GM12878 (cell line): ENCODE results near the gene ATP2C2. TPM values are rescaled to one million over a fixed set of nuclear protein-coding genes. Genes with fewer than 3 reads are reported as not detected.

Experiments
- ATAC-seq: fragments of 200-7000 bp; cut with Tn5 transposase; 3 replicates; pipeline ENCODE4 v1.9.1; 2020; ENCODE audit warnings: mild to moderate bottlenecking, moderate library complexity
- BruUV-seq: library from RNA; stranded (reverse); fragments of 400-500 nt; replicated peaks from 2 replicates; lab custom pipeline; 2021; lab: Mats Ljungman, UMichigan
- CTCF ChIA-PET: fragments of 300-600 bp; sonication (Branson Sonifier 250); formaldehyde crosslinking; extraction: SDS; loops from one replicate; lab custom pipeline; 2021; ENCODE audit warnings: inconsistent platforms; lab: Yijun Ruan, JAX
- POLR2A ChIA-PET: fragments of 350-600 bp; formaldehyde crosslinking; extraction: SDS; loops from one replicate; lab custom pipeline; 2021; ENCODE audit warnings: inconsistent platforms; lab: Charles Lee
- RAD21 ChIA-PET: fragments of 300-600 bp; sonication (Branson Sonifier 250); formaldehyde crosslinking; loops from one replicate; lab custom pipeline; 2023; ENCODE audit warnings: antibody characterized with exemption; ENCODE audit not compliant: unreplicated experiment; lab: Charles Lee
- SMC1A ChIA-PET: fragments of 300-600 bp; sonication (Branson Sonifier 250); formaldehyde crosslinking; loops from one replicate; lab custom pipeline; 2023; ENCODE audit not compliant: unreplicated experiment, uncharacterized antibody; lab: Charles Lee
- DNase-seq: peaks from one replicate; pipeline ENCODE4 v3.0.0-alpha.2; 2011; ENCODE audit warnings: low read depth, low spot score
- FAIRE-seq: peaks from 3 replicates; lab custom pipeline; 2011; peaks lifted over from hg19 to GRCh38; lab: Jason Lieb, UNC
- H2AFZ ChIP-seq: 2 replicates; pipeline ENCODE4 v1.6.0; 2011; ENCODE audit warnings: low read depth, low read length, control low read depth; ENCODE audit not compliant: control insufficient read depth
- H3K27ac ChIP-seq: 2 replicates; pipeline ENCODE4 v1.5.1; 2011; ENCODE audit warnings: control low read depth; ENCODE audit not compliant: control insufficient read depth, insufficient read depth
- H3K27me3 ChIP-seq, 2 experiments: replicated peaks in 1 of 2; 2 replicates each; pipeline versions ENCODE4 v1.6.0 to v1.6.1; 2011; ENCODE audit warnings: low read length in 1 of 2; ENCODE audit not compliant: control insufficient read depth in 2 of 2, insufficient read depth in 2 of 2
- H3K36me3 ChIP-seq, 2 experiments: 2 replicates each; pipeline ENCODE4 v1.5.1; 2011; ENCODE audit warnings: low read length in 1 of 2; ENCODE audit not compliant: control insufficient read depth in 2 of 2, insufficient read depth in 2 of 2
- H3K4me1 ChIP-seq: 2 replicates; pipeline ENCODE4 v1.6.1; 2011; ENCODE audit warnings: mild to moderate bottlenecking, low read length, moderate library complexity, mixed read lengths; ENCODE audit not compliant: control insufficient read depth, insufficient read depth
- H3K4me2 ChIP-seq: 2 replicates; pipeline ENCODE4 v1.6.0; 2011; ENCODE audit warnings: control low read depth; ENCODE audit not compliant: control insufficient read depth, insufficient read depth
- H3K4me3 ChIP-seq: fragments of 200-600 bp; sonication (generic); 2 replicates; pipeline ENCODE4 v1.5.1; 2016
- H3K79me2 ChIP-seq: 2 replicates; pipeline ENCODE4 v1.6.0; 2011; ENCODE audit warnings: low read length; ENCODE audit not compliant: control insufficient read depth, insufficient read depth
- H3K9ac ChIP-seq: 2 replicates; pipeline ENCODE4 v1.8.0; 2011; ENCODE audit warnings: low read length, control low read depth, mixed read lengths; ENCODE audit not compliant: control insufficient read depth, insufficient read depth
- H3K9me3 ChIP-seq: replicated peaks from 3 replicates; pipeline ENCODE4 v1.5.1; 2011; ENCODE audit warnings: mild to moderate bottlenecking, low read length; ENCODE audit not compliant: control insufficient read depth, insufficient read depth
- H4K20me1 ChIP-seq: 2 replicates; pipeline ENCODE4 v1.6.0; 2011; ENCODE audit not compliant: control insufficient read depth, insufficient read depth
- BACH1 ChIP-seq: fragments of 450-650 bp; IDR thresholded peaks from 2 replicates; pipeline ENCODE4 v1.6.1; 2017; ENCODE audit warnings: mild to moderate bottlenecking, borderline replicate concordance
- CUX1 ChIP-seq: IDR thresholded peaks from 2 replicates; pipeline ENCODE4 v1.6.1; 2012; ENCODE audit warnings: improper control_type of control experiment, low read depth, low read length; ENCODE audit not compliant: insufficient replicate concordance
- HSF1 ChIP-seq: fragments of 150-350 bp; IDR thresholded peaks from 2 replicates; pipeline ENCODE4 v1.6.1; 2014; ENCODE audit warnings: mild to moderate bottlenecking, low read depth, low read length
- IRF4 ChIP-seq: IDR thresholded peaks from 2 replicates; pipeline ENCODE4 v1.6.1; 2011; ENCODE audit warnings: low read depth, low read length
- SMAD5 ChIP-seq: IDR thresholded peaks from 2 replicates; pipeline ENCODE4 v1.6.1; 2016; ENCODE audit warnings: antibody characterized with exemption, low read depth
- SUPT20H ChIP-seq: IDR thresholded peaks from 2 replicates; pipeline ENCODE4 v1.6.1; 2011; ENCODE audit warnings: low read depth, mild to moderate bottlenecking, low read length, moderate library complexity, borderline replicate concordance; ENCODE audit not compliant: control insufficient read depth
- TCF7 ChIP-seq: IDR thresholded peaks from 2 replicates; pipeline ENCODE4 v1.6.1; 2014; ENCODE audit warnings: antibody characterized with exemption, borderline replicate concordance
- WGBS: methylation state at CpG from one replicate; pipeline ENCODE4 v1.1.6; 2016; ENCODE audit warnings: low lambda C conversion rate; ENCODE audit not compliant: insufficient replicate concordance, insufficient coverage; ENCODE audit errors: missing lambda C conversion rate; 5-methylcytosine and 5-hydroxymethylcytosine counted together
- in situ Hi-C: fragments of 300-500 bp; cut with MboI; formaldehyde crosslinking; loops from 9 replicates; pipeline ENCODE4 v1.14.3; 2018; ENCODE audit warnings: mixed read lengths
- intact Hi-C: fragments of 100-400 bp; cut with micrococcal nuclease; formaldehyde crosslinking; loops from one replicate; pipeline ENCODE4 v1.14.2; 2022; ENCODE audit not compliant: unreplicated experiment
- polyA plus RNA-seq, 11 experiments: library from polyadenylated mRNA; depleted of rRNA in 4 of 11; unstranded in 6 of 11; stranded (reverse) in 5 of 11; fragments of >200 nt; fragmentation: Nextera tagmentation in 4 of 11; fragmentation: Illumina TruSeq in 1 of 11; extraction: Ambion mirVana in 4 of 11; extraction: Trizol in 1 of 11; gene quantifications; 1 replicate in 1 of 11; 2 replicates in 10 of 11; pipeline versions ENCODE4 v1.2.1 to v1.2.3, GENCODE V29; 2011 to 2016; ENCODE audit warnings: inconsistent platforms in 2 of 11, missing spikeins in 2 of 11, low read depth in 1 of 11
- total RNA-seq, 4 experiments: library from RNA; depleted of rRNA in 3 of 4; stranded (reverse); fragments of >200 nt in 3 of 4; fragmentation: Illumina TruSeq in 1 of 4; extraction: Trizol in 1 of 4; gene quantifications; 2 replicates each; pipeline versions ENCODE4 v1.2.1 to v1.2.3, GENCODE V29; 2013 to 2021

The ATP2C2 gene
- total and polyA plus RNA-seq, 10 of the 15 experiments (the other 5 are each of a cell fraction or from before 2014, with no cell fraction given) = 0.05 to 0.19 TPM; not detected in 8

GRCh38 chr16:84378099-84378498 lies 9.8 kb downstream of the ATP2C2 start:
- intact Hi-C loops (no loop called here), in situ Hi-C loops (no loop called here)
- no TSS peak for BruUV-seq
- no peak overlapping the region for H3K4me3 ChIP-seq
- RAD21 ChIA-PET = interaction anchor here (0.6 kb wide), 1 partner anchor 87 kb away, joined by 3 read pairs; no protein-coding TSS in a partner anchor
- no peaks in the 10 kb centered on the region for H3K36me3 ChIP-seq
- POLR2A ChIA-PET = no interaction called here
- no peaks in the 10 kb centered on the region for H3K4me1 ChIP-seq
- no peak overlapping the region for H3K27ac ChIP-seq
- FAIRE-seq (no peak), DNase-seq (no peak), ATAC-seq (no peak)
- H2AFZ ChIP-seq = no peak overlapping the region
- WGBS = 41% methylated on average over 7 of the region's 7 CpGs
- H3K4me2 ChIP-seq = no peak overlapping the region
- no peaks in the 10 kb centered on the region for H3K9me3 ChIP-seq
- TF ChIP-seq HSF1 (no peak), TCF7 (no peak), IRF4 (no peak), SMAD5 (no peak), CUX1 (no peak), SUPT20H (no peak), BACH1 (no peak)
- no peaks in the 10 kb centered on the region for H3K27me3 ChIP-seq
- no peaks in the 10 kb centered on the region for H3K79me2 ChIP-seq
- SMC1A ChIA-PET = no interaction called here
- CTCF ChIA-PET = interaction anchor here (0.6 kb wide), 1 partner anchor 46 kb away, joined by 3 read pairs; no protein-coding TSS in a partner anchor
- no peak overlapping the region for H3K9ac ChIP-seq
- no peaks in the 10 kb centered on the region for H4K20me1 ChIP-seq
